HG02938 (cell line): ENCODE measurements around the gene CAMSAP1.

Experiments used
- ATAC-seq: cut with Tn5 transposase; IDR thresholded peaks from one replicate; pipeline ENCODE4 v1.9.1; 2021; ENCODE audit warnings: mild to moderate bottlenecking, moderate library complexity; ENCODE audit not compliant: unreplicated experiment

CAMSAP1 gene

GRCh38 chr9:135941288-135941995, 34.1 kb upstream of the CAMSAP1 start:
- no peak for ATAC-seq

GRCh38 chr9:135939351-135940265, 32.3 kb upstream of the CAMSAP1 start:
- ATAC-seq, result no peak

- ATAC-seq, result no peak
Measured at GRCh38 chr9:135937521-135938489, 30.5 kb upstream of the CAMSAP1 start.

- no peak for ATAC-seq
Measured at GRCh38 chr9:135933114-135933513, 25.8 kb upstream of the CAMSAP1 start.

DNA sequence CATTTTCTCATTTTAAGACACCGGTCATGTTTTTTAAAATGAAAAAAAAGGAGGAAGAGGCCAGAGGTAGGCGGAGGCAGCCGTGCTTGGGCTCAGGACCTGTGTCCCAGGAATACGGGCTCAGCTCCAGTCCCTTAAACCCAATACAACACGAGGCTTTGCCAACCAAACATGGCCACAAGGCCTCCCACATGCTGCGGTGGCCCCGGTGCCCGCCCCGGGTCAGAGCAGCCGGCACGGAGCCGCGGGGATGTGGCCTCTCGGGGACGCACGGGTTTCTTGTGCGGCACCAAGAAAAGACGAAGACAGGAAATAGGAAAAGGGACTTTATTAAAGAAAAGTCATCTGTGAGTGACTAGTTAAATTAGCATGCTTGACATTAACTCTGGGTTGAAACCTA, 25.3 kb upstream of the CAMSAP1 start:
- ATAC-seq, result no peak

DNA sequence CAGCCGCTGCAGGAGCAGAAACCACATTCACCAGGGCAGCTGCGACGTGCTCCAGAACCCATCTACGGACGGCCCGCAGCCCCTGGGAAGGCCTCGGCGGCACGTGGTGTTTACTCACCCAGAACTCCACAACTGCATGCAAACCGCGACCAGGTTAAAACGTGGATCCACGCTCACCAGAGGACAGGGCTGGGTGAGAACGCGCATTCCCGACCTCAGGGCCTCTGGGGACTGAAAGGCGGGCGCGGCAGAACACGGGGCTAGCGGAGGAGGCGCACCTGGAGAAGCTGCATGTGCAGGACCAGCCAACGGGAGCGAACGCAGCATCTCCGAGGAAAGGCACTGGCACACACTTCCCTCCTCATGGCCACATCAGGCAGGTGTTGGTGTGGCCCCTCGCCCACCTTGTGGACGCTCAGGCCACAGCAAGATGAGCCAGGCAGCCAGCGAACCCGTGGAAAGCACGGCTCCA, 24.0 kb upstream of the CAMSAP1 start:
- no peak for ATAC-seq

DNA sequence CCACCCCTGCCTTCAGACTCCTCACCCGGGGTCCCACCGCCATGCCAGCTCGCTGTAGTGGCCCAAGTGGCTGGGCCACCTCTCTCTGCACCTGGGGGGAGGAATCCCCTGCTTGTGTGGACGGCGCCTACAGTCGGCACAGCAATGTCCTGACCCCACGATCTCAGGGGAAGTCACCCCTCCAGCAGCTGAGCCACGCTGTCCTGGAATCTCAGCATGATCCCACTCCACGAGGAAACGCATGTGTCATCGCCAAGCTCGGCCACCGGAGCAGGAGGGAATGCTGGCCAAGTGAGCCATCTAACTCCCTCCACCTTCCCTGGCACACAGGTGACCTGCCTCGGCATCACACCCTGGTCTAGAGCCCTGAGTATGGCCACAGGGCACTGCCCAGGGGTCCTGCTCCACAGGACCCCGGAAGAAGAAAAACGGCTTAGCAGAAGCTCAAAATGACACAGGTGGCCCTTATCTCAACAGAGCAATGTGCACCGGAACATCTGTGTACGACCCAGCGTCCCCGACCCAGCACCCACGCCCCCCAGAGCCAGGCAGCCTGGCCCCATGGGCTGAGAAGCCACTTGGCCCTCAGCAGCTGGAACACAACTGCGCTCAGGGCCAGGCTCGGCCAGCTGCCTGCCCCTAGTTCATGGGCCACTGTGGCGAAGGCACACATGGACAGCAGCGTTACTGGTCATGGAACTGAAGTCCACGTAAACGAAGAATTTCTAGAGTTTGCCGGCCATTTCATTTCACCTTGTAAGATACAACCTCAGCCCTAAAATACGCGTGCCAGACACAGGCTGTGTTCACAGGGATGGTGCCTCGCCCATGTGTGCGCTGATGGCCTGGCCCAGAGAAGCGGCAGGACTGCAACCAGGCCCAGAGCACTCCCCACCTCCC, 23.4 kb upstream of the CAMSAP1 start:
- no peak for ATAC-seq

DNA sequence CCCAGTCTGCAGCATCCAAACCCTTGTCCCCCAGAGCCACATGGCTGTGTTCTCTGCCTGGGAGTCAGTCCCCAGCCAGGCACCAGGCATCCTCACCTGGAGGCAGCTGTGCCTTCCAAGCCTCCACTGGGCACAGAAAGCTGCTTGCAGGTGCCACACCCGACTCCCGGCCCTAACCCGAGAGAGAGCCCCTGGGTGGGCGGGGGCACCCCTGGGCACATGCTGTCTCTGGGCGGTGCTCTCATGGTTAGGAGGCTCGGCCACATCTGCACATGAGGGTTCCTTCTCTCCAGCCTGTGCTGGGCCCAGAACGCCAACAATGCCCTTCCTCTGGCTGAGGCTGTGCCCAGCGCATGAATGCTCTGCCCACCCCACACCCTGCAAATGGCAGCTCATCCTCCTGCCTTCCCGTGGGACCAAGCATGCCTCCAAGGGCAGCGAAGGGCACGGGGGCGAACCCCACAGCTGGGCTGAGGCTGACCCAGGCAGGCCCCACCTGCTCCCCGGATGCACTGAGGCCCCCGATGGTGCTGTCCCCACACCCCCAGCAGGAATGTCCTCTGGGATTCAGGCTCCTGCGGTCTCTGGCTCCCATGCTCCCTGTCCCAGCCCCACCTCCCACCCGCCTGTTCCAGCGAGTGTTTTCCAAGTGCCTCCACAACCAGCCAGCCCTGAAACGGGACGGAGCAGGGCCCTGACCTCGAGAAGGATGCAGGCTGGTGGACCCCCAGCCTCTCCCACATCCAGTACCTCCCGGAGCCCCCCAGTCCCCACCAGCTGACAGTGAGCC, 22.5 kb upstream of the CAMSAP1 start:
- no peak for ATAC-seq

DNA sequence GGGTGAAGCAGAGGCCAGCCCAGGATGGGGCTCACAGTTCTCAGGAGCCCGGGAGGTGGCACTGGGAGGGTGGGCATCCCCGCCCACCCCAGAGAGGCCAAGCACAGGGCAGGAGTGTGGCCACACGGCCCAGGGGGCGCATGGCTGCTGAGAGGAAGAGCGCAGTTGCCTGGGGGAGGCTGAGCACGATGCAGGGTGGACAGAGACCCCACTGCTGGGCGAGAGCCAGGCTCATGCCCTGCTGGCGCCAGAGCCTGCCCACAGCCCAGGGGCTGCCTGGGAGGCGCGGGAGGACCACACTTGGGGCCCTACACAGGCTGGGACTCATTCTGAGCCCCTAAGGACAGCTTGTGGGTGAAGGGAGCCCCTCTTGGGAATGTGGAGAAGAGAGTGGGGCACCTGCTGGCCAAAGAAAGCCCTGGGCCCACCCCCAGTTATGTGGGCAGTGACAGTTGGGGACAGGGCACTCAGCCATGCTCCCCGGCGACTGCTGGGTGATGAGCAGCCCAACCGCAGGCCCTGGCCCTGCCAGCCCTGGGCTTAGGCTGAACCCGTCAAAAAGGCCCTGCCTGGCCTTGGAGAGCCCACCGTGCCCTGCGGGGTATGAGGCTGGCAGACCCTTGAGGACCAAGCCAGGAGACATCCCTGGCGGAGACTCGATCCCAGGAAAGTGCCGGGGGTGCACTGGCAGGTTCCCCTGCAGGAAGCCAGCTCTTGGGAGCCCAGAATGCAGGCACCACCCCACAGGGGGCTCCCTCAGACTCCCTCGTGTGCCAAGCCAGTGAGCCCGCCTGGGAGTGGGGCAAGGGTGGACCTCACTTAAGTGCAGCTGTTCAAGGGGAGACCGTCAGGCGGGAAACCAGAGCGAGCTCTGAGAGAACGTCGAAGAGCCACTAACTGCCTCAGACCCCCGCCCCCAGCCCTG, 21.6 kb upstream of the CAMSAP1 start:
- no peak for ATAC-seq

DNA sequence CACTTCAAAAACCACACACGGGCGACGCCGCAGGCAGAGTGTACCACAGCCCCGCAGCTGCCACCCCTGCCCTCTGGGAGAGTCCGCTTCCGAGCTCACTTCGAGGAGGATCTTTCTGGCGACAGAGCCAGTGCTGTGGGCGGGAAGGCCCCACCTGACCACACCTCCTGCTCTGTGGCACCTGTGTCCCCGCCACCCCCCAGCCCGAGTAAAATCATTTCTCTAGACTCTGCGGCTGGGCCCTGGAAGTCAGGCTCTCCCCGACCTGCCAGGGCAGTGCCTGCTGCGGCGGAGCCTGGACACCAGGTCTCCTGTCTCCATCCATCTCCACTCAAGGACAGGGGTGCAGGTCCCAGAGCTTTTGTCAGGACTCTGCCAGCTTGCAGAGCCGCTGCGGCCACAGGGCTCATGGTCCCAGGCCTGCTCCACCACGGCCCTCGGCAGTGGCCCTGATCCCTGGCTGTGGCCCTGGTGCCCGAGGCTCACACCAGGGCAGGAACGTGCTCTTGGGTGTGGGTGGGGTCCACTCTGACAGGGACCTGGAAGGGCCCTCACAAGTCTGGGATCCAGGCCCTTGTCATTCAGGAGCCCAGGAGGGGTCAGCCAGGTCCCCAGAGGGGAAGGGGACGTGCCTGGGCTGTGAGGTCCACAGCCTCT, 20.9 kb upstream of the CAMSAP1 start:
- no peak for ATAC-seq

- no peak for ATAC-seq
Measured at GRCh38 chr9:135927195-135928013, 20.1 kb upstream of the CAMSAP1 start.

DNA sequence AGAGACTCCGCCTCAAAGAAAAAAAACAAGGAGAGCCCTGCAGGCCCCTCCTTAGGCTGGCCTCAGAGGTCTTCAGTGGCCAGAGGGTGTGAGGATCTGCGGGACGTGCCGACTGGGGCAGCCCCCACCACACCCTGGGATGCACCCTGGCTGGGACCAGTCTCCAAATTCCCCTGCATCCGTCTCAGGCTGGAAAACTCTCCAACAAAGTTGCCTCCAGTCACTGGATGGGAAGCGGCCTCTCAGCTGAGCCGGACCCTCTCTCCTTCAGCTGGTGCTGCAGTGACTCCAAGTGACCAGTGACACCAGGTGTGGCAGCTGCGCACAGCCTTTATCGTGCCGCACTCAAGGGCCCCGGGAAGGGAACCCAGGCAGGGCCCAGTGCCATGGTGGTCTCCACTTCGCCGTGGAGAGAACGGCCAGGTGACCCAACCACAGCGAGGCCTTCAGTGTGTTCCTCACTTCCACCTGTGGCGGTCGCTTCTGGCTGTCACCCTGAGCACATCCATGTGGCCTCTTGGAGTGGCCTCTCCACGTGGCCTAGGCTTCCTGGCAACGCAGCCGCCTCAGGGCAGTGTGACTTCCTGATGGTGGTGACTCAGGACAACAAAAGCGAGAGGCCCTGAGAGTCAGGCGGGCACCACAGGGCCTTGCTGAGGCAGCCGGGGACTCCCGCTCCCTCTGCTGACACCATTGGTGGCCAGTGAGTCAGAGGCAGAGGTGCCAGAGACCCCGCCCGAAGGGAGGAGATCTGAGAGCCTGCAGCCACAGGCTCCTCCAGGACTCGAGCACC, 19.3 kb upstream of the CAMSAP1 start:
- no peak for ATAC-seq

DNA sequence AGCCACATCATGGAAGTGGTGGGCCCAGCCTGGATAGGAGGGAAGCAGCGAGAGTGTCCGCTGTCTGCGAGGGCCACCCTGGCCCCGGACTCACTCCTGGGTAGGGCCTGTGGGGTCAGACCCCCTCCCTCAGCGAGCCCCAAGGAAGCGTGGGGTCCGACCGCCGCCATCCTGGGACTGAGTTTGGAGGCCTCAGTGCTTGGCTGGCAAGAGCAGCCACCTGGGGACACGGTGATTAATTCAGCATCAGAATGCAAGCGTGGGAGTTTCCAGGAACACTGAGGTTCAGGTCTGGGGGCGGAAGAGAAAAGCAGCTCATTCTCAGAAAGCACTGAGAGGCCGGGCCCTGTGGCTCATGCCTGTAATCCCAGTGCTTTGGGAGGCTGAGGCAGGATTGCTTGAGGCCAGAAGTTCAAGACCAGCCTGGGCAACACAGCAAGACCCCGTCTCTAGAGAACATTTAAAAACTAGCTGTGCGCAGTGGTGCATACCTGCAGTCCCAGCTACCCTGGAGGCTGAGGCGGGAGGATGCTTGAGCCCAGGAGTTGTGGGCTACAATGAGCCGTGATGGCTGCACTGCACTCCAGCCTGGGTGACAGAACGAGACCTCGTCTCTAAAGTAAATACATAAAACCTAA, 18.3 kb upstream of the CAMSAP1 start:
- ATAC-seq, result no peak

DNA sequence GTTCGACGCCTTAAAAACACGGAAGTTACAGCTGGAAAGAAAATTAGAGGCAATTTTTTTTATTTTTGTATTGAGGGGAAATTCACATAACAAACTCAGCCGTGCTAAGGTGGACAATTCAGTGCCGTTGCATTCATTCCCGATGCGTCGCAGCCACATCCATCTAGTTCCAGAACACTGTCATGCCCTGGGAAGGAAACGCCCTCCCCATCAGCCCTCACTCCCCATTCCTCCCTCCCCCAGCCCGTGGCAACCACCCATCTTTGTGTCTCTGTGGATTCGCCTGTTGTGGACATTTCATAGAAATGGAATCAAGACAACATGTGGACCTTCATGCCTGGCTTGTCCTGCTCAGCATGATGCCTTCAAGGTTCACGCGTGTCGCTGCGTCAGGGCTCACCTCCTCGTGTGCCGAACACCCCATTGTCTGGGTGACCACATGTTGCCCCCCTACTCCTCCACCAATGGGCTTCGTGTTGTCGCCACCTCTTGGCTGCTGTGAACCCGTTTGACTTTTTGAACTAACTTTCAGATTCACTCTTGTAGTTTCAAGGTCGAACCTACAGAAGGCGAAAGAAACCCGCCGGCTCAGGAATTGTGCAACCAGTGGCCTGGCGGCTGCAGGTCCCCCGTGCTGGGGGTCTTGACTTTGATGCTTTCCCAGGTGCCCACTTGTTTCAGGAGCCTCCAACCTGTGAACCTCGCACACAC, 17.4 kb upstream of the CAMSAP1 start:
- ATAC-seq, result no peak

DNA sequence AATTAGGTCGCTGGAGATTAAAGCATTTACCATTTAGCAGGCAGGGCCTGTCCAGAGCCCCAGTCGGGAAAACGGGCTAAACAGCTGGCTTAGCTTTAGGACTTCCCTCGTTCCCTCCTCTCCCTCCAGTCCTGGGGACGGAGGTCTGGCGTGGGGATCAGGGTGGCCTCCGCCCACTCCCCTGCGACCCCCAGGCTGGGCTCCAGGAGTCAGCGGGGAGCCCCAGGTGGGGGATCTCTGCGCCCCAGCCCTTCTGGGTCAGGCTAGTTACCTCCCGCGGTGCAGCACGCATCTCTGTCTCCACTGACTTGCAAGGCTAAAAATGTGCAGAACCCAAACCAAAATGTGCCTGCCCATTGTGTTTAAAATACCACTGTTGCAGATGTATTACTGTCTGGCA, 16.2 kb upstream of the CAMSAP1 start:
- no peak for ATAC-seq
